Measurements from ENCODE around the gene FGF19.
A peak's percentile ranks its signal among the peaks of the same experiment; 100 is the strongest.

The FGF19 gene

GRCh38 chr11:69686856-69687255 is 17.0 kb downstream of the FGF19 start:
- TF ChIP-seq CTCF (IDR thresholded peaks at IDR 0.05; ENCODE audit: low read depth, low read length) = no peak
- no peak overlapping the region for H3K4me3 ChIP-seq (ENCODE audit: low read depth, low read length)

DNA sequence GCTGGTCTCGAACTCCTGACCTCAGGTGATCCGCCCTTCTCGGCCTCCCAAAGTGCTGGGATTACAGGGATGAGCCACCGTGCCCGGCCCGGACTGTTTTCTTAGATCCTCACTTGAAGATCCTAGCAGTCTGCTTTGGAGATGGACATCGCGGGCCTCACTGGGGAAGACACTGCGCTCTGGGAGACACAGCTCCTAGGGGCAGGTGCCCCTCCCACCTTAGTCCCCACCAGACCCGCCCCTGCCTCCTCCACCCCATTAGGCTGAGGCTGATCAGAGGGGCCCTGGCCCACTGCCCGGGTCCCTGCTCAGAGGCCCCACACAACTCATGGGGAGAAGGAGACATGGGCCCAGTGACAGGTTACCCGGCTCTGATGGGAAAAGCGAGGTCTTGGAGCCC is 17.4 kb downstream of the FGF19 start:
- TF ChIP-seq CTCF (IDR thresholded peaks at IDR 0.05; ENCODE audit: low read depth, low read length) = no peak

GRCh38 chr11:69685348-69685747 is 18.5 kb downstream of the FGF19 start:
- H3K4me3 ChIP-seq (ENCODE audit: low read depth, low read length) = no peak overlapping the region
- no peak for TF ChIP-seq CTCF (IDR thresholded peaks at IDR 0.05; ENCODE audit: low read depth, low read length)

More for the DNA sequence above, 17.4 kb downstream of the FGF19 start:
- H3K4me3 ChIP-seq (ENCODE audit: low read depth, low read length) = no peak overlapping the region

DNA sequence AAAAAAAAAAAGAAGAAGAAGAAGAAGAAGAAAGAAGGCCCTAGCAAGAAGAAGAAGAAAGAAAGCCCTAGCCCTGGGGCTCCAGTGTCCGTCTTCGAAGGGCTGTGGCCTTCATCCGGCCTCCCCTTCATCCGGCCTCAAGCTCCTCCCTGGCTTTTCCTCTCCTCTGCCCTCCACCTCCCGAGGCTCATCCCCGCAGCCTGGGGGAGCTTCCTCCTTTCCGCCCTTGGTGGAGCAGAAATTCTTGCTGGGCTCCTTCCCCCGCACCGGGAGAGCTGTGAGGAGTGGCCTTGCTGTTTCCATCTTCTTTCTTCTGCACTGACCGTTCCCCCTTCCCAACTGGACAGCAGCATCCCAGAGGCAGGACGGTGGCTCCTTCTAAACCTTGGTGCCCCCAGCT is 19.2 kb downstream of the FGF19 start:
- no peak overlapping the region for H3K4me3 ChIP-seq (ENCODE audit: low read depth, low read length)
- TF ChIP-seq CTCF (IDR thresholded peaks at IDR 0.05; ENCODE audit: low read depth, low read length) = no peak

- no peak overlapping the region for H3K4me3 ChIP-seq (ENCODE audit: low read depth, low read length)
These were observed 20.0 kb downstream of the FGF19 start for GRCh38 chr11:69683764-69684333.

DNA sequence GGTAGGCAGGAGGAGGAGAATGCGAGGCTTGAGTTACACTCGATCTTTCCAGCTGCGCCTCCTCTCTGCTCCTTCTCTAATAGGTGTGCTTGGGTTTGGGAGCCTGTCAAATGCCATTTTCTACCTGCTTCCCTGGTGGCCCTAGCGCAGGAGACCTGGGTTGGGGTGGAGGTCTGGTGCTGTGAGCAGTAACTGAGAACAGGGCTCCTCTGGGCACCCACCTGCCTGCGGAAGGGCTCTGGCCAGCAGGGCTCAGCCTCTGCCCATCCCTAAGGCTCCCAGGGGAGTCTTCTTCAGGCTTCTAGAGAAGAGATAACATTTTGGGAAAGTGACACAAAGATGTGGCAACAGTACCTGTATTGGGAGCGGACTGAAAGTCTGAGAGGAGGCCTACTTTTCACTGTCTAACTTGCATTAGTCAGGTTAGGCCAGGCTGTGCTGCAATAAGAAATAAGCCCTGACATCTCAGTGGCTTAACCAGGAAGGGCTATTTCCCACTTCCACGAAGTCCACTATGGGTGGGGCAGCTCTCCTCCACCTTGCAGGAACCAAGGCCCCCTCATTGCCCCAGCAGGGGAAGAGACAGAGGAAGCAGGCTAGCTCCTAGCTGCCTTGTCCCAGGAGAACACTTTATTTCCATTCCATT is 21.0 kb downstream of the FGF19 start:
- no peak overlapping the region for H3K4me3 ChIP-seq (ENCODE audit: low read depth, low read length)
- TF ChIP-seq CTCF (IDR thresholded peaks at IDR 0.05; ENCODE audit: low read depth, low read length) = no peak

More at GRCh38 chr11:69683764-69684333, 20.0 kb downstream of the FGF19 start:
- TF ChIP-seq CTCF (IDR thresholded peaks at IDR 0.05; ENCODE audit: low read depth, low read length) = peak; percentile 28; the same call in 1 of the 2 replicates

GRCh38 chr11:69682221-69682620 is 21.6 kb downstream of the FGF19 start:
- no peak for TF ChIP-seq CTCF (IDR thresholded peaks at IDR 0.05; ENCODE audit: low read depth, low read length)
- H3K4me3 ChIP-seq (ENCODE audit: low read depth, low read length) = no peak overlapping the region
